ENCODE measurements around the gene PEX3.

PEX3 gene

GRCh38 chr6:143486752-143487151, 36.1 kb downstream of the PEX3 start:
- Histone ChIP-seq H3K4me3 (ENCODE audit: low read depth in 1 of 2, low read length in 2 of 2) (no peak overlapping the region), H3K9ac (ENCODE audit: low read length) (no peak overlapping the region), H3K27ac (ENCODE audit: low read depth, low read length) (no peak overlapping the region), H3K36me3 (ENCODE audit: insufficient read depth, low read length) (peaks cover 8% of the 10 kb centered on the region), H3K4me1 (ENCODE audit: insufficient read depth, low read length) (no peaks in the 10 kb centered on the region), H3K27me3 (ENCODE audit: control insufficient read depth in 1 of 2, insufficient read depth in 2 of 2, low read length in 2 of 2) (no peaks in the 10 kb centered on the region), H3K9me3 (ENCODE audit: low read length) (no peaks in the 10 kb centered on the region)

DNA sequence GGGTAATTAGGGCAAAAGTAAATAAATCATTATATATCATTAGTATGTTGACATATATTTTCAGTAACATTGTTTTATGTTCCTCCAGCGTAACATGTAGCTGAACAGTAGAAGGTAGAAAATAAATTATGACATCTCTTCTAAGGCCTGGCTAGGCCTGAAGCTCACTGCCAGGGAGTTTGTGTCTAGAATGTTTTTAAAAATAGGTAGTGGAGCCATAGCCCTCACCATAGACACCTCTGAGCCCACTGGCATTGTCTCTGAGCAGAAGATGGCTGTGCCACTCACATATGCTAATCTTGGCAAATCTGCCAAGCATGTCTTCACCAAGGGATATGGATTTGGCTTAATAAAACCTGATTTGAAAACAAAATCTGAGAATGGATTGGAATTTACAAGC, 39.6 kb downstream of the PEX3 start:
- Histone ChIP-seq H3K9me3 (ENCODE audit: low read length) (no peaks in the 10 kb centered on the region), H3K27ac (ENCODE audit: low read depth, low read length) (no peak overlapping the region), H3K9ac (ENCODE audit: low read length) (no peak overlapping the region), H3K4me3 (ENCODE audit: low read depth in 1 of 2, low read length in 2 of 2) (no peak overlapping the region), H3K4me1 (ENCODE audit: insufficient read depth, low read length) (no peaks in the 10 kb centered on the region), H3K27me3 (ENCODE audit: control insufficient read depth in 1 of 2, insufficient read depth in 2 of 2, low read length in 2 of 2) (no peaks in the 10 kb centered on the region), H3K36me3 (ENCODE audit: insufficient read depth, low read length) (peaks cover 11% of the 10 kb centered on the region)

DNA sequence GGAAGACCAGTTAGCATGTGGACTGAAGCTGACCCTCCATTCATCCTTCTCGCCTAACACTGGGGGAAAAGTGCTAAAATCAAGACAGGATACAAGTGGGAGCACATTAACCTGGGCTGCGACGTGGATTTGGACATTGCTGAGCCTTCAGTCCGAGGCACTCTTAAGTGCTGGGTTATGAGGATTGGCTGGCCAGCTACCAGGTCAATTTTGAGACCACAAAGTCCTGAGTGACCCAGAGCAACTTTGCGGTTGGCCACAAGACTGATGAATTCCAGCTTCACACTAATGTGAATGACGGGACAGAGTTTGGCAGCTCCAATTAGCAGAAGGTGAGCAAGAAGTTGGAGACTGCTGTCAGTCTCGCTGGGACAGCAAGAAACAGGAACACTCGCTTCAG, 40.2 kb downstream of the PEX3 start:
- Histone ChIP-seq H3K4me3 (ENCODE audit: low read depth in 1 of 2, low read length in 2 of 2) (no peak overlapping the region), H3K27me3 (ENCODE audit: control insufficient read depth in 1 of 2, insufficient read depth in 2 of 2, low read length in 2 of 2) (no peaks in the 10 kb centered on the region), H3K9me3 (ENCODE audit: low read length) (no peaks in the 10 kb centered on the region), H3K9ac (ENCODE audit: low read length) (no peak overlapping the region), H3K4me1 (ENCODE audit: insufficient read depth, low read length) (no peaks in the 10 kb centered on the region), H3K27ac (ENCODE audit: low read depth, low read length) (no peak overlapping the region), H3K36me3 (ENCODE audit: insufficient read depth, low read length) (peaks cover 7% of the 10 kb centered on the region)

- H3K9me3 ChIP-seq (ENCODE audit: low read length) = no peaks in the 10 kb centered on the region
- H3K4me1 ChIP-seq (ENCODE audit: insufficient read depth, low read length) = no peaks in the 10 kb centered on the region
- no peak overlapping the region for H3K27ac ChIP-seq (ENCODE audit: low read depth, low read length)
- H3K27me3 ChIP-seq (ENCODE audit: control insufficient read depth in 1 of 2, insufficient read depth in 2 of 2, low read length in 2 of 2) = no peaks in the 10 kb centered on the region
- H3K9ac ChIP-seq (ENCODE audit: low read length) = no peak overlapping the region
- H3K4me3 ChIP-seq (ENCODE audit: low read depth in 1 of 2, low read length in 2 of 2) = no peak overlapping the region
- peaks cover 4% of the 10 kb centered on the region for H3K36me3 ChIP-seq (ENCODE audit: insufficient read depth, low read length)
Observed at GRCh38 chr6:143496974-143497373, 46.4 kb downstream of the PEX3 start.

- Histone ChIP-seq H3K9ac (ENCODE audit: low read length) (no peak overlapping the region), H3K4me1 (ENCODE audit: insufficient read depth, low read length) (no peaks in the 10 kb centered on the region), H3K4me3 (ENCODE audit: low read depth in 1 of 2, low read length in 2 of 2) (no peak overlapping the region), H3K9me3 (ENCODE audit: low read length) (no peaks in the 10 kb centered on the region), H3K36me3 (ENCODE audit: insufficient read depth, low read length) (peaks cover 4% of the 10 kb centered on the region), H3K27ac (ENCODE audit: low read depth, low read length) (no peak overlapping the region), H3K27me3 (ENCODE audit: control insufficient read depth in 1 of 2, insufficient read depth in 2 of 2, low read length in 2 of 2) (no peaks in the 10 kb centered on the region)
Observed at GRCh38 chr6:143498428-143498827, 47.8 kb downstream of the PEX3 start.

GRCh38 chr6:143501851-143502250, 51.2 kb downstream of the PEX3 start:
- Histone ChIP-seq H3K9me3 (ENCODE audit: low read length) (no peaks in the 10 kb centered on the region), H3K27ac (ENCODE audit: low read depth, low read length) (no peak overlapping the region), H3K36me3 (ENCODE audit: insufficient read depth, low read length) (peaks cover 15% of the 10 kb centered on the region), H3K27me3 (ENCODE audit: control insufficient read depth in 1 of 2, insufficient read depth in 2 of 2, low read length in 2 of 2) (no peaks in the 10 kb centered on the region), H3K4me1 (ENCODE audit: insufficient read depth, low read length) (no peaks in the 10 kb centered on the region), H3K9ac (ENCODE audit: low read length) (no peak overlapping the region), H3K4me3 (ENCODE audit: low read depth in 1 of 2, low read length in 2 of 2) (no peak overlapping the region)

GRCh38 chr6:143504369-143504768, 53.8 kb downstream of the PEX3 start:
- Histone ChIP-seq H3K4me1 (ENCODE audit: insufficient read depth, low read length) (no peaks in the 10 kb centered on the region), H3K36me3 (ENCODE audit: insufficient read depth, low read length) (peaks cover 17% of the 10 kb centered on the region), H3K27ac (ENCODE audit: low read depth, low read length) (no peak overlapping the region), H3K9me3 (ENCODE audit: low read length) (no peaks in the 10 kb centered on the region), H3K9ac (ENCODE audit: low read length) (no peak overlapping the region), H3K4me3 (ENCODE audit: low read depth in 1 of 2, low read length in 2 of 2) (no peak overlapping the region), H3K27me3 (ENCODE audit: control insufficient read depth in 1 of 2, insufficient read depth in 2 of 2, low read length in 2 of 2) (no peaks in the 10 kb centered on the region)

DNA sequence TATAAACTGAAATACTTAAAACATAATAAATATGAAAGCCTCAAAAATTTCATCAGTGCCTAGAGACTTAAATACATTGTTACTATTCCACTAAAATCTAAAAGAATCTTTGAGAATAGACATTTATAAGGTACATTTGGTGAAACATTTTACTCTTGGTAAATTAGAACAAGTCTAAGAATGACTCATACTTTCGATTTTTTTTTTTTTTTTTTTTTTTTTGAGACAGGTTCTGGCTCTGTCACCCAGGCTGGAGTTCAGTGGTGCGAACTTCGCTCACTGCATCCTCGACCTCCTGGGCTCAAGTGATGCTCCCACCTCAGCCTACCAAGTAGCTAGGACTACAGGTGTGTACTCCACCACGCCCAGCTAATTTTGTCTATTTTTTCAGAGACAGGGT, 54.5 kb downstream of the PEX3 start:
- Histone ChIP-seq H3K4me3 (ENCODE audit: low read depth in 1 of 2, low read length in 2 of 2) (no peak overlapping the region), H3K27me3 (ENCODE audit: control insufficient read depth in 1 of 2, insufficient read depth in 2 of 2, low read length in 2 of 2) (no peaks in the 10 kb centered on the region), H3K9ac (ENCODE audit: low read length) (no peak overlapping the region), H3K27ac (ENCODE audit: low read depth, low read length) (no peak overlapping the region), H3K4me1 (ENCODE audit: insufficient read depth, low read length) (no peaks in the 10 kb centered on the region), H3K36me3 (ENCODE audit: insufficient read depth, low read length) (peaks cover 17% of the 10 kb centered on the region), H3K9me3 (ENCODE audit: low read length) (no peaks in the 10 kb centered on the region)

DNA sequence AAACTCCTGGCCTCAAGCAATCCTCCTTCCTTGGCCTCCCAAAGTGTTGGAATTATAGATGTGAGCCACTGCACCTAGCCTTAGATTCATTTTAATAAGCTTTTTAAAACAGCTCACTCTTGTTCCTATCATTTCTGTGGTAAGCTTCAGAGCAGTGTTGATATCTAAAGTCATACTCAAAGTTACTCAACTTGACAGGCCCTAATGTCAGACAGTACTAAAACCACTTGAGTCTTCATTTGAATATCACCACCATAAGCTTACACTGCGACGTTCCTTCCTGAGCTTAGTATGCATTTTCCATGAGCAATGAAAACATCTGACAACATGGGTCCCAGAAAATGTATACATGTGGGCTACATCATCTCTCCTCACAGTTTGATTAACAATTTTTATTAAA, 54.9 kb downstream of the PEX3 start:
- Histone ChIP-seq H3K4me1 (ENCODE audit: insufficient read depth, low read length) (no peaks in the 10 kb centered on the region), H3K4me3 (ENCODE audit: low read depth in 1 of 2, low read length in 2 of 2) (no peak overlapping the region), H3K36me3 (ENCODE audit: insufficient read depth, low read length) (peaks cover 17% of the 10 kb centered on the region), H3K27ac (ENCODE audit: low read depth, low read length) (no peak overlapping the region), H3K9me3 (ENCODE audit: low read length) (no peaks in the 10 kb centered on the region), H3K9ac (ENCODE audit: low read length) (no peak overlapping the region), H3K27me3 (ENCODE audit: control insufficient read depth in 1 of 2, insufficient read depth in 2 of 2, low read length in 2 of 2) (no peaks in the 10 kb centered on the region)

GRCh38 chr6:143506199-143506598, 55.6 kb downstream of the PEX3 start:
- Histone ChIP-seq H3K9me3 (ENCODE audit: low read length) (no peaks in the 10 kb centered on the region), H3K27me3 (ENCODE audit: control insufficient read depth in 1 of 2, insufficient read depth in 2 of 2, low read length in 2 of 2) (no peaks in the 10 kb centered on the region), H3K36me3 (ENCODE audit: insufficient read depth, low read length) (peaks cover 17% of the 10 kb centered on the region)

DNA sequence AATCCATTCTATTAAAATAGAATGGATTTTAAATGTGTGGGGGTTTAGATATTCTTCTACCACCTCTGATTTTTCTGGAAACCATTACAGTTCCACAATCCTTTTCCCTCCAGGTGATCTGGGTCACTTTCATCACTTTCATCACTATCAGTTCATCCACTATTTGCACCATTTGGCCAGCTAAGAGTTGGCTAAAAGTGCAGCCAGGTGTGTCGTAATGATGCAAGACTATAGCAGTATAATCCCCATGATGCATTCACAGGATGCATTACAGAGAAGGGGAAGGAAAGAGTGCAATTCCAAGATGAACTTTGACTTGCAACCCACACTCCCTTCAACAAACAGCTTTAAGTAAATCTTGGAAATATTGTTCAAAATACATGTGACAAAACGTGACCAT, 56.0 kb downstream of the PEX3 start:
- peaks cover 17% of the 10 kb centered on the region for H3K36me3 ChIP-seq (ENCODE audit: insufficient read depth, low read length)
- H3K27ac ChIP-seq (ENCODE audit: low read depth, low read length) = no peak overlapping the region

More at GRCh38 chr6:143506199-143506598, 55.6 kb downstream of the PEX3 start:
- Histone ChIP-seq H3K27ac (ENCODE audit: low read depth, low read length) (no peak overlapping the region), H3K9ac (ENCODE audit: low read length) (no peak overlapping the region), H3K4me1 (ENCODE audit: insufficient read depth, low read length) (no peaks in the 10 kb centered on the region), H3K4me3 (ENCODE audit: low read depth in 1 of 2, low read length in 2 of 2) (no peak overlapping the region)

GRCh38 chr6:143507358-143508145, 56.9 kb downstream of the PEX3 start:
- H3K9me3 ChIP-seq (ENCODE audit: low read length) = no peaks in the 10 kb centered on the region
- H3K9ac ChIP-seq (ENCODE audit: low read length) = no peak overlapping the region
- peaks cover 17% of the 10 kb centered on the region for H3K36me3 ChIP-seq (ENCODE audit: insufficient read depth, low read length)
- H3K27me3 ChIP-seq (ENCODE audit: control insufficient read depth in 1 of 2, insufficient read depth in 2 of 2, low read length in 2 of 2) = no peaks in the 10 kb centered on the region
- no peak overlapping the region for H3K27ac ChIP-seq (ENCODE audit: low read depth, low read length)
- no peak overlapping the region for H3K4me3 ChIP-seq (ENCODE audit: low read depth in 1 of 2, low read length in 2 of 2)
- peaks cover 3% of the 10 kb centered on the region for H3K4me1 ChIP-seq (ENCODE audit: insufficient read depth, low read length)

More for the DNA sequence above, 56.0 kb downstream of the PEX3 start:
- no peaks in the 10 kb centered on the region for H3K9me3 ChIP-seq (ENCODE audit: low read length)
- H3K4me1 ChIP-seq (ENCODE audit: insufficient read depth, low read length) = no peaks in the 10 kb centered on the region
- H3K27me3 ChIP-seq (ENCODE audit: control insufficient read depth in 1 of 2, insufficient read depth in 2 of 2, low read length in 2 of 2) = no peaks in the 10 kb centered on the region
- no peak overlapping the region for H3K4me3 ChIP-seq (ENCODE audit: low read depth in 1 of 2, low read length in 2 of 2)
- no peak overlapping the region for H3K9ac ChIP-seq (ENCODE audit: low read length)
